ENCODE results near the gene ACBD4. TPM values are rescaled to one million over a fixed set of nuclear protein-coding genes. Genes with fewer than 3 reads are reported as not detected.

ACBD4 gene
- total and polyA plus RNA-seq, 2 of the 13 experiments (the other 11 are each of a cell fraction or from before 2014, with no cell fraction given): 16.1 to 26.9 TPM

- TF ChIP-seq, protein P1, sequence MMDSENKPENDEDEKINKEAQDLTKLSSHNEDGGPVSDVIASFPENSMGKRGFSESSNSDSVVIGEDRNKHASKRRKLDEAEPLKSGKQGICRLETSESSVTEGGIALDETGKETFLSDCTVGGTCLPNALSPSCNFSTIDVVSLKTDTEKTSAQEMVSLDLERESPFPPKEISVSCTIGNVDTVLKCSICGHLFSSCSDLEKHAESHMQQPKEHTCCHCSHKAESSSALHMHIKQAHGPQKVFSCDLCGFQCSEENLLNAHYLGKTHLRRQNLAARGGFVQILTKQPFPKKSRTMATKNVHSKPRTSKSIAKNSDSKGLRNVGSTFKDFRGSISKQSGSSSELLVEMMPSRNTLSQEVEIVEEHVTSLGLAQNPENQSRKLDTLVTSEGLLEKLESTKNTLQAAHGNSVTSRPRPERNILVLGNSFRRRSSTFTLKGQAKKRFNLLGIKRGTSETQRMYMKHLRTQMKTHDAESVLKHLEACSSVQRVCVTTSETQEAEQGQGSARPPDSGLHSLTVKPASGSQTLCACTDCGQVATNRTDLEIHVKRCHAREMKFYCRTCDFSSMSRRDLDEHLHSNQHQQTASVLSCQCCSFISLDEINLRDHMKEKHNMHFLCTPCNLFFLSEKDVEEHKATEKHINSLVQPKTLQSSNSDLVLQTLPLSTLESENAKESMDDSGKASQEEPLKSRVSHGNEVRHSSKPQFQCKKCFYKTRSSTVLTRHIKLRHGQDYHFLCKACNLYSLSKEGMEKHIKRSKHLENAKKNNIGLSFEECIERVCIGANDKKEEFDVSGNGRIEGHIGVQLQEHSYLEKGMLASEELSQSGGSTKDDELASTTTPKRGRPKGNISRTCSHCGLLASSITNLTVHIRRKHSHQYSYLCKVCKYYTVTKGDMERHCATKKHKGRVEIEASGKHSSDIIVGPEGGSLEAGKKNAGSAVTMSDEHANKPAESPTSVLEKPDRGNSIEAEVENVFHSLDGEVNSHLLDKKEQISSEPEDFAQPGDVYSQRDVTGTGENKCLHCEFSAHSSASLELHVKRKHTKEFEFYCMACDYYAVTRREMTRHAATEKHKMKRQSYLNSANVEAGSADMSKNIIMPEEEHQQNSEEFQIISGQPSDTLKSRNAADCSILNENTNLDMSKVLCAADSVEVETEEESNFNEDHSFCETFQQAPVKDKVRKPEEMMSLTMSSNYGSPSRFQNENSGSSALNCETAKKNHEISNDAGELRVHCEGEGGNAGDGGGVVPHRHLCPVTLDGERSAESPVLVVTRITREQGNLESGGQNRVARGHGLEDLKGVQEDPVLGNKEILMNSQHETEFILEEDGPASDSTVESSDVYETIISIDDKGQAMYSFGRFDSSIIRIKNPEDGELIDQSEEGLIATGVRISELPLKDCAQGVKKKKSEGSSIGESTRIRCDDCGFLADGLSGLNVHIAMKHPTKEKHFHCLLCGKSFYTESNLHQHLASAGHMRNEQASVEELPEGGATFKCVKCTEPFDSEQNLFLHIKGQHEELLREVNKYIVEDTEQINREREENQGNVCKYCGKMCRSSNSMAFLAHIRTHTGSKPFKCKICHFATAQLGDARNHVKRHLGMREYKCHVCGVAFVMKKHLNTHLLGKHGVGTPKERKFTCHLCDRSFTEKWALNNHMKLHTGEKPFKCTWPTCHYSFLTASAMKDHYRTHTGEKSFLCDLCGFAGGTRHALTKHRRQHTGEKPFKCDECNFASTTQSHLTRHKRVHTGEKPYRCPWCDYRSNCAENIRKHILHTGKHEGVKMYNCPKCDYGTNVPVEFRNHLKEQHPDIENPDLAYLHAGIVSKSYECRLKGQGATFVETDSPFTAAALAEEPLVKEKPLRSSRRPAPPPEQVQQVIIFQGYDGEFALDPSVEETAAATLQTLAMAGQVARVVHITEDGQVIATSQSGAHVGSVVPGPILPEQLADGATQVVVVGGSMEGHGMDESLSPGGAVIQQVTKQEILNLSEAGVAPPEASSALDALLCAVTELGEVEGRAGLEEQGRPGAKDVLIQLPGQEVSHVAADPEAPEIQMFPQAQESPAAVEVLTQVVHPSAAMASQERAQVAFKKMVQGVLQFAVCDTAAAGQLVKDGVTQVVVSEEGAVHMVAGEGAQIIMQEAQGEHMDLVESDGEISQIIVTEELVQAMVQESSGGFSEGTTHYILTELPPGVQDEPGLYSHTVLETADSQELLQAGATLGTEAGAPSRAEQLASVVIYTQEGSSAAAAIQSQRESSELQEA (CRISPR knock-in tag; IDR thresholded peaks at IDR 0.05; ENCODE audit: not compliant biosample characterization): no peak
- TF ChIP-seq RNF219 (CRISPR knock-in tag; IDR thresholded peaks at IDR 0.05) (0 out of 2 replicates have a peak, but pooled peaks have one; percentile 43), PTBP1 (IDR thresholded peaks at IDR 0.05; ENCODE audit: low read depth, low read length, poor library complexity, severe bottlenecking) (peak; percentile 58), E2F1 (CRISPR knock-in tag; IDR thresholded peaks at IDR 0.05) (no peak), TSC22D2 (CRISPR knock-in tag; IDR thresholded peaks at IDR 0.05; ENCODE audit: borderline replicate concordance) (peak; percentile 67; the same call in 1 of the 2 replicates), XBP1 (CRISPR knock-in tag; IDR thresholded peaks at IDR 0.05) (no peak), MED1 (CRISPR knock-in tag; IDR thresholded peaks at IDR 0.05) (peak; percentile 89), SALL2 (CRISPR knock-in tag; IDR thresholded peaks at IDR 0.05) (no peak; the same call in 1 of the 2 replicates), XRCC5 (optimal IDR thresholded peaks at IDR 0.05; ENCODE audit: low read length) (peak; percentile 11), ZNF430 (CRISPR knock-in tag; IDR thresholded peaks at IDR 0.05) (peak; percentile 87), ZNF414 (CRISPR knock-in tag; IDR thresholded peaks at IDR 0.05) (peak; percentile 96), THYN1 (CRISPR knock-in tag; IDR thresholded peaks at IDR 0.05; ENCODE audit: borderline replicate concordance, low read depth) (no peak), ARNTL (CRISPR knock-in tag; IDR thresholded peaks at IDR 0.05) (peak; percentile 66), MIXL1 (CRISPR knock-in tag; IDR thresholded peaks at IDR 0.05) (peak; percentile 74; the same call in 1 of the 2 replicates), RXRA (CRISPR knock-in tag; IDR thresholded peaks at IDR 0.05) (peak; percentile 86), ZNF317 (CRISPR knock-in tag; IDR thresholded peaks at IDR 0.05) (no peak; the same call in 1 of the 2 replicates), NFIC (IDR thresholded peaks at IDR 0.05; ENCODE audit: low read length) (peak; percentile 82)
Measured at GRCh38 chr17:45171338-45172231, 36.1 kb downstream of the ACBD4 start (continued).
